H9 (cell line): ENCODE results near the gene TMEM181. TPM values are rescaled to one million over a fixed set of nuclear protein-coding genes. Genes with fewer than 3 reads are reported as not detected.

Experiments used
- DNase-seq: peaks from one replicate; pipeline ENCODE4 v3.0.0-alpha.2; 2017
- H2AFZ ChIP-seq: one replicate; pipeline ENCODE4 v1.6.1; 2013; ENCODE audit warnings: mild to moderate bottlenecking, low read length, control low read depth, moderate library complexity
- H2AK5ac ChIP-seq: 2 replicates; pipeline ENCODE4 v1.6.1; 2013; ENCODE audit warnings: low read length, control low read depth, mixed read lengths; ENCODE audit not compliant: insufficient read length
- H2BK120ac ChIP-seq: one replicate; pipeline ENCODE4 v1.6.1; 2013; ENCODE audit warnings: low read depth, mild to moderate bottlenecking, low read length, control low read depth, inconsistent platforms; ENCODE audit not compliant: poor library complexity, severe bottlenecking
- H2BK12ac ChIP-seq: 2 replicates; pipeline ENCODE4 v1.6.1; 2013; ENCODE audit warnings: low read length, control low read depth, mixed read lengths, low read depth; ENCODE audit not compliant: insufficient read length
- H2BK15ac ChIP-seq: 2 replicates; pipeline ENCODE4 v1.6.1; 2013; ENCODE audit warnings: low read depth, low read length, control low read depth
- H2BK20ac ChIP-seq: one replicate; pipeline ENCODE4 v1.6.1; 2013; ENCODE audit warnings: low read depth, mild to moderate bottlenecking, low read length, control low read depth, inconsistent platforms; ENCODE audit not compliant: poor library complexity, severe bottlenecking
- H2BK5ac ChIP-seq: 2 replicates; pipeline ENCODE4 v1.6.1; 2013; ENCODE audit warnings: low read length, control low read depth, mixed read lengths; ENCODE audit not compliant: insufficient read length
- H3K14ac ChIP-seq: 2 replicates; pipeline ENCODE4 v1.6.1; 2013; ENCODE audit warnings: low read length, control low read depth; ENCODE audit not compliant: insufficient read depth
- H3K18ac ChIP-seq: 2 replicates; pipeline ENCODE4 v1.6.1; 2013; ENCODE audit warnings: low read depth, mild to moderate bottlenecking, mixed read lengths, low read length, control low read depth; ENCODE audit not compliant: insufficient read length
- H3K23ac ChIP-seq: 2 replicates; pipeline ENCODE4 v1.6.1; 2013; ENCODE audit warnings: low read length, control low read depth, mixed read lengths, low read depth; ENCODE audit not compliant: insufficient read length
- H3K23me2 ChIP-seq: 2 replicates; pipeline ENCODE4 v1.6.1; 2013; ENCODE audit warnings: low read depth, mild to moderate bottlenecking, mixed read lengths, low read length, control low read depth; ENCODE audit not compliant: insufficient read length, poor library complexity, severe bottlenecking
- H3K27ac ChIP-seq: 2 replicates; pipeline ENCODE4 v1.5.1; 2013; ENCODE audit warnings: low read length, control low read depth, mixed read lengths, low read depth; ENCODE audit not compliant: insufficient read length
- H3K27me3 ChIP-seq: 2 replicates; pipeline ENCODE4 v1.6.1; 2013; ENCODE audit warnings: low read length, control low read depth, inconsistent platforms; ENCODE audit not compliant: insufficient read depth
- H3K4ac ChIP-seq: 2 replicates; pipeline ENCODE4 v1.6.1; 2013; ENCODE audit warnings: low read depth, mild to moderate bottlenecking, control low read depth, inconsistent platforms, low read length, moderate library complexity
- H3K4me1 ChIP-seq: 2 replicates; pipeline ENCODE4 v1.6.1; 2013; ENCODE audit warnings: low read length, control low read depth, inconsistent platforms; ENCODE audit not compliant: insufficient read depth
- H3K4me2 ChIP-seq: 2 replicates; pipeline ENCODE4 v1.6.1; 2013; ENCODE audit warnings: low read length, control low read depth, mixed read lengths; ENCODE audit not compliant: insufficient read length, insufficient read depth
- H3K56ac ChIP-seq: 2 replicates; pipeline ENCODE4 v1.6.1; 2013; ENCODE audit warnings: low read depth, mild to moderate bottlenecking, mixed read lengths, low read length, control low read depth; ENCODE audit not compliant: insufficient read length
- H3K79me1 ChIP-seq: 2 replicates; pipeline ENCODE4 v1.6.1; 2013; ENCODE audit warnings: low read depth, mild to moderate bottlenecking, moderate library complexity, low read length, control low read depth, inconsistent platforms; ENCODE audit not compliant: insufficient read depth, poor library complexity, severe bottlenecking
- H3K79me2 ChIP-seq: 2 replicates; pipeline ENCODE4 v1.6.1; 2013; ENCODE audit warnings: low read length, control low read depth, inconsistent platforms; ENCODE audit not compliant: insufficient read depth
- H3K9ac ChIP-seq: 2 replicates; pipeline ENCODE4 v1.6.1; 2013; ENCODE audit warnings: low read length, control low read depth, mixed read lengths; ENCODE audit not compliant: insufficient read length; ENCODE audit errors: extremely low read depth
- H3K9me3 ChIP-seq: one replicate; pipeline ENCODE4 v1.6.1; 2013; ENCODE audit warnings: low read depth, low read length, inconsistent platforms; ENCODE audit not compliant: control insufficient read depth
- H3T11ph ChIP-seq: one replicate; pipeline ENCODE4 v1.6.1; 2013; ENCODE audit warnings: mild to moderate bottlenecking, low read length, control low read depth, inconsistent platforms
- H4K20me1 ChIP-seq: one replicate; pipeline ENCODE4 v1.6.1; 2013; ENCODE audit not compliant: control insufficient read depth, insufficient read length, insufficient read depth
- H4K5ac ChIP-seq: 2 replicates; pipeline ENCODE4 v1.6.1; 2013; ENCODE audit warnings: low read depth, mild to moderate bottlenecking, mixed read lengths, low read length, control low read depth; ENCODE audit not compliant: insufficient read length
- H4K8ac ChIP-seq: replicated peaks from 2 replicates; pipeline ENCODE4 v1.6.1; 2013; ENCODE audit warnings: low read length, control low read depth, mixed read lengths, low read depth; ENCODE audit not compliant: insufficient read length
- H4K91ac ChIP-seq: 2 replicates; pipeline ENCODE4 v1.6.1; 2013; ENCODE audit warnings: low read depth, mild to moderate bottlenecking, moderate library complexity, mixed read lengths, low read length, control low read depth; ENCODE audit not compliant: insufficient read length
- H3K27ac Mint-ChIP-seq, 3 experiments: 2 replicates in 2 of 3; 3 replicates in 1 of 3; pipeline ENCODE4 v1.8.0; 2020 to 2021; ENCODE audit warnings: mixed read lengths in 3 of 3, mild to moderate bottlenecking in 1 of 3, moderate library complexity in 1 of 3
- H3K27me3 Mint-ChIP-seq: 2 replicates; pipeline ENCODE4 v1.8.0; 2021; ENCODE audit warnings: low read depth, mild to moderate bottlenecking, moderate library complexity, mixed read lengths
- H3K36me3 Mint-ChIP-seq, 3 experiments: 2 replicates in 2 of 3; 3 replicates in 1 of 3; pipeline ENCODE4 v1.8.0; 2020 to 2021; ENCODE audit warnings: low read depth in 3 of 3, mixed read lengths in 3 of 3; ENCODE audit not compliant: insufficient read depth in 1 of 3
- H3K4me1 Mint-ChIP-seq, 2 experiments: 2 replicates each; pipeline ENCODE4 v1.8.0; 2020; ENCODE audit warnings: mixed read lengths in 2 of 2
- H3K4me3 Mint-ChIP-seq, 2 experiments: 2 replicates in 1 of 2; 3 replicates in 1 of 2; pipeline ENCODE4 v1.8.0; 2020 to 2021; ENCODE audit warnings: mild to moderate bottlenecking in 2 of 2, mixed read lengths in 2 of 2, moderate library complexity in 1 of 2
- H3K9me3 Mint-ChIP-seq, 2 experiments: 2 replicates in 1 of 2; 3 replicates in 1 of 2; pipeline ENCODE4 v1.8.0; 2020; ENCODE audit warnings: mild to moderate bottlenecking in 2 of 2, mixed read lengths in 2 of 2, moderate library complexity in 1 of 2
- WGBS: extraction: QIAGEN DNeasy Blood & Tissue Kit; methylation state at CpG from one replicate; pipeline ENCODE4 v1.1.7; 2013; ENCODE audit warnings: missing lambda C conversion rate, low lambda C conversion rate, mixed read lengths; ENCODE audit not compliant: insufficient read length; ENCODE audit errors: extremely low coverage; 5-methylcytosine and 5-hydroxymethylcytosine counted together
- total RNA-seq: library from RNA; stranded (reverse); gene quantifications from 2 replicates; pipeline ENCODE4 v1.2.1, GENCODE V29; 2021
- TF ChIP-seq, protein P1 (sequence below): fragments of 200-600 bp; sonication (generic); conservative IDR thresholded peaks from 3 replicates; pipeline ENCODE4 v1.8.0; 2021; ENCODE audit warnings: antibody characterized with exemption, mild to moderate bottlenecking

Gene TMEM181
- total RNA-seq, 1 experiment from 2014 or later: 24.4 TPM

DNA sequence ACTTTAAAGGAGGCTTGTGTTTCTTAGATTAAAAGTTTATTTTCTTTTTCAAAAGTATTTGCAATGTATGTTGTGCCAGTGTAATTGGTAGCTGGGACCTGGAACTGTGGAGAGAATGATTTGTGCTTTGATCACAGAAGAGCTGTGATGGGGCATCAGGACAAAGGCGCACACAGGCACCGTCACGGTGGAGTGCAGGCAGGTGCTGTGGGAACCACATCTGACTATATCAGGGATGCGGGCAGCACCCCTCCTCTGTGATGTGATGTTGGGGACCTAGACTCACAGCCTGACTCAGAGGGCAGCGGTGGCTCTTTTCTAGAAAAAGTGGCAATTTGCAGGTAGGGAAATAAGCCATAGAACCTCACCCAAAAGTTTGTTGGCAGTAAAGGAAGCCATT is 124.4 kb downstream of the TMEM181 start:
- Histone ChIP-seq H3K4me2 (no peak overlapping the region), H3K56ac (no peak overlapping the region), H3K79me2 (no peaks in the 10 kb centered on the region), H3K23me2 (no peaks in the 10 kb centered on the region), H4K20me1 (no peaks in the 10 kb centered on the region), H3K9ac (no peak overlapping the region), H2BK20ac (no peak overlapping the region), H2AFZ (no peak overlapping the region), H3K27me3 (no peaks in the 10 kb centered on the region), H3K27ac (no peak overlapping the region), H2AK5ac (no peak overlapping the region), H3T11ph (no peak overlapping the region), H2BK12ac (no peak overlapping the region), H3K9me3 (no peaks in the 10 kb centered on the region), H3K23ac (no peak overlapping the region), H2BK120ac (no peak overlapping the region), H2BK15ac (no peak overlapping the region), H3K4ac (no peak overlapping the region), H3K18ac (no peak overlapping the region), H3K14ac (no peak overlapping the region), H2BK5ac (no peak overlapping the region), H4K5ac (no peak overlapping the region), H4K91ac (no peak overlapping the region), H4K8ac (no peak overlapping the region), H3K4me1 (no peaks in the 10 kb centered on the region), H3K79me1 (no peaks in the 10 kb centered on the region)
- no peak overlapping the region; a peak in 1 of 7 replicates for H3K27ac Mint-ChIP-seq
- H3K36me3 Mint-ChIP-seq: no peaks in the 10 kb centered on the region
- TF ChIP-seq, protein P1, sequence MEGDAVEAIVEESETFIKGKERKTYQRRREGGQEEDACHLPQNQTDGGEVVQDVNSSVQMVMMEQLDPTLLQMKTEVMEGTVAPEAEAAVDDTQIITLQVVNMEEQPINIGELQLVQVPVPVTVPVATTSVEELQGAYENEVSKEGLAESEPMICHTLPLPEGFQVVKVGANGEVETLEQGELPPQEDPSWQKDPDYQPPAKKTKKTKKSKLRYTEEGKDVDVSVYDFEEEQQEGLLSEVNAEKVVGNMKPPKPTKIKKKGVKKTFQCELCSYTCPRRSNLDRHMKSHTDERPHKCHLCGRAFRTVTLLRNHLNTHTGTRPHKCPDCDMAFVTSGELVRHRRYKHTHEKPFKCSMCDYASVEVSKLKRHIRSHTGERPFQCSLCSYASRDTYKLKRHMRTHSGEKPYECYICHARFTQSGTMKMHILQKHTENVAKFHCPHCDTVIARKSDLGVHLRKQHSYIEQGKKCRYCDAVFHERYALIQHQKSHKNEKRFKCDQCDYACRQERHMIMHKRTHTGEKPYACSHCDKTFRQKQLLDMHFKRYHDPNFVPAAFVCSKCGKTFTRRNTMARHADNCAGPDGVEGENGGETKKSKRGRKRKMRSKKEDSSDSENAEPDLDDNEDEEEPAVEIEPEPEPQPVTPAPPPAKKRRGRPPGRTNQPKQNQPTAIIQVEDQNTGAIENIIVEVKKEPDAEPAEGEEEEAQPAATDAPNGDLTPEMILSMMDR: no peak
- no CpG with 5 or more reads among the region's 5 CpGs for WGBS
- no peak overlapping the region for H3K4me3 Mint-ChIP-seq
- H3K9me3 Mint-ChIP-seq: no peaks in the 10 kb centered on the region
- no peak for DNase-seq
- H3K27me3 Mint-ChIP-seq: no peaks in the 10 kb centered on the region
- H3K4me1 Mint-ChIP-seq: peaks cover 6 to 8% of the 10 kb centered on the region in 2 experiments
